HG03354 (cell line): ENCODE data around the gene KAZN.

ENCODE experiments used
- ATAC-seq: cut with Tn5 transposase; IDR thresholded peaks from one replicate; pipeline ENCODE4 v1.9.1; 2021; ENCODE audit warnings: mild to moderate bottlenecking; ENCODE audit not compliant: unreplicated experiment, poor library complexity, severe bottlenecking

Gene KAZN

GRCh38 chr1:15146971-15147376 lies 548.5 kb downstream of the KAZN start:
- no peak for ATAC-seq

DNA sequence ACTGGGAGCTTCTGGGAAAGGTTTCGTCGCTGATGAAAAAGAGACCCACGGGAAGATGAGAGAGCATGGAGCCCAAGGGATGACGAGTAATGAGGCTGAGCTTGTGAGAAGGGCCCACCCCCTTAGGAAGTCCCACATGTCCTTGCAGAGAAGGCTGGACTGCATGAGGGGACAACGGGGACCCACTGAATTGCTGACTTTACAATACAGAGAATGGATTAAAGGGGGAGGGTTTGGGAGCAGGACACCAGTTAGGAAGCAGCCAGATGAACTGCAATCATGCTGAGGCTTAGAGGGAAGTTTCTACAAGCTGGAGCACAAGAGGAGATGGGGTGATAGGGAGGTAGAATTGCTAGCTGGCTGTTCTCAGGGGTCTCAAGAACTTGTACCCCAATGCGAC lies 549.5 kb downstream of the KAZN start:
- ATAC-seq = no peak

- no peak for ATAC-seq
These were observed 550.0 kb downstream of the KAZN start for GRCh38 chr1:15148475-15148874.

DNA sequence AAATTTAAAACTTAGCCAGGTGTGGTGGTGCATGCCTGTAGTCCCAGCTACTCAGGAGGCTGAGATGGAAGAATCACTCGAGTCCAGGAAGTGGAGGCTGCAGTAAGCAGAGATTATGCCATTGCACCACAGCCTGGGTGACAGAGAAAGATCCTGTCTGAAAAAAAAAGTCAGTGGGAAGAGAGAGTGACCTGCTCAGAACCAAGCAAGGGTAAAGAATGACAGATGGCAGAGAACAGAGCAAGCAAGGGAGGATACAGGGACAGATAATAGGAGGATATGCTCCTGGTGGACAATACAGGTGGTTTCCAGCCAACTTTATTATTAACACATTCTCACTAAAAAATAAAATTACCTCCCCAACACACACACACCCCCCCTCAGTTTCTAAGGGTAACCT lies 550.5 kb downstream of the KAZN start:
- no peak for ATAC-seq

DNA sequence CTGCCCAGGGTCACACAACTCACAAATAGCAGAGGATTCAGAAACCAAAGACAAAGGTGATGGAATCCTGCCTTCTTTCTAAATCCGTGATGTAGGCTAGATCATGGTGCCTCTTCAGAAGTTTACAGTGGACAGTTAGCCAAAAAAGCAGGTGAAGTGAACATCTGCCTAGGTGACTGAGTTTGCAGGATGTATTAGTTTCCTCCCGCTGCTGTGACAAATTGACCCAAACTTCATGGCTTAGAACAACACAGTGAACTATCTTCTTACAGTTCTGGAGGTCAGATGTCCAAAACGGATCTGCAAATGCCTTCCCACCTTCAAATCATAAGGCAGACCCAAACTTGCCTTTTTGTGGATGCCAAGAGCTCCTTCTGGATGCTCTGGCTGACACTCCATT lies 551.9 kb downstream of the KAZN start:
- ATAC-seq = no peak

DNA sequence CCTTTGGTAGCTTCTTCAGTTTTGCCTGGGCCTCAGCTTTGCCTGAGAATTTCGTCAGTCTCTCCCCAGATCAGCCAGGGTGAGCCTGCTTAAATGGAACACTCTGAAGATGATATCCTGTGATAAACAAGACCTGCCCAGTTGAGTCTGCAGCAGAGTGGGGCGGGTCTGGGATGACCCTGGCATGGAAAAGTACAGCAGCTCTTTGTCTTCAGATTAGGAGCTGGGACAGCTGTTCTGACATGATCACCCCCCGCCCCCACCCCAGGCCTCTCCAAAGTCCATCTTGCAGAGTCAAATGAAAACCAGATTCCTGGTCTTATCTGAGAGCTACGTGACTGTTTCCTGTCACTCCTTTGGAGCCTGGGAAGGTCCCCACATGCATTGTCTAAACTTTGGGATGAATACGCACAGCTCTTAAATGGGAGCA lies 552.9 kb downstream of the KAZN start:
- no peak for ATAC-seq

- ATAC-seq = no peak
These were observed 553.4 kb downstream of the KAZN start for GRCh38 chr1:15151871-15152270.

- no peak for ATAC-seq
These were observed 554.1 kb downstream of the KAZN start for GRCh38 chr1:15152318-15153183.

DNA sequence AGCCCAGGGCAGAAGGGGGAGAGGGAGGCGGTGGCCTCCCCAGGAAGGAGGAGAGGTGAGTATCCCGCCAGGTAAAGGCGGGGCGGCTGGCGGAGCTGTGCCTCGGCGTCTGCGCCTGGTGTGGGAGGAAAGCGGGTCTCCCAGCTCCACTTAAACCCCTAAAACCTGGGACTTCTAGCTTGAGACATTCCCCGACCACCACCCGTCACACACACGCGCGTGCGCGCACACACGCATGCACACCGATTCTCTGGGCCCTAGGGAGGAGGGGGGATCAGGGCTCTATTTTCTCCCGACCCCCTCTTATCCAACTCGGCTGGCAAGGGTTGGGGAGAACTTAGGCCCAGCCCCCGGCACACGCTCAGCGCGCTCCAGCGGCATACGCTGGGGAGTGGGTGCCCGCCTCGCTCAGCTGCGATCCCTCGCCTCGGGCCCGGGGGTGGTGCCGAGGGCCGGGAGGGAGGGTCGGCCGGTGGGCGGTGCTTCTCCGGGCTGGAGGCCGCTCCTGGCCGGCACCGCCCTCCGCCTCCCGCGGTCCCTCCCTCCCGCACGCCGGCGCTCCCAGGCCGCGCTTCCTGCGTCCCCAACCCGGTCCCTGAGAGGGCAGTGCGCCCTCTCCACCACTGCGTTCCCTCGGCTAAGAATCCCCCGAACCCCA lies 554.8 kb downstream of the KAZN start, which contains the start of gene TMEM51:
Gene TMEM51, plus strand, starts transcription at position 564 of the 658 bp plus-strand sequence. CDS start 61,341 bp downstream, outside the sequence.
- no peak for ATAC-seq

- ATAC-seq = no peak
These were observed 555.5 kb downstream of the KAZN start for GRCh38 chr1:15153842-15154479.

DNA sequence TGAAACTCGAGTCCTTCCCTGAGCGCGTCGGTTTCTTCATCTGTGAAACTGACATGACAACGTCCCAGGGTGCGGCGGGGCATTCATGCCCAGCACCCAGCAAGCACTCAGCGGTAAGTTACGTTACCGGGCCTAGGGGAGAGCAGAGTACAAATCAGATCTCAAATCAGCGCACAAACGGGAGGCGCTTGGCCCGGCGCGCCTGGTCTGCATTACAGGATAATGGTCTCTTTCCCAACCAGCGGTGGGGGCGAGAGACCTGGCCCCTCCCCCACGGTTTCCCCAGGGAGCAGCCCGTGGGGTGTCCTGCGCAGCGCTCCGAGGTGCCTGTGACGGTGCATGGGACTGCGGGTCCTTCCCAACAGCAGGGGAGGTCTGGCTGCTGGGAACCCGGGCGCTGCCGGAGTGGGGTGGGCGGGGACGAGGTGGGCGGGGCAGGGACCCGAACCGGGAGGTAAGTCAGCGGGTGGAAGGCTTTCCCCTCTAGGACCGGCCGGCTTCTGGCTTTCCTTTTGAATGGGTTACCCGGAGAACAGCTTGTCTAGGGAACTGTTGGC lies 556.1 kb downstream of the KAZN start:
- ATAC-seq = no peak

GRCh38 chr1:15155191-15155590 lies 556.7 kb downstream of the KAZN start:
- no peak for ATAC-seq

GRCh38 chr1:15155888-15156741 lies 557.6 kb downstream of the KAZN start:
- ATAC-seq = no peak

DNA sequence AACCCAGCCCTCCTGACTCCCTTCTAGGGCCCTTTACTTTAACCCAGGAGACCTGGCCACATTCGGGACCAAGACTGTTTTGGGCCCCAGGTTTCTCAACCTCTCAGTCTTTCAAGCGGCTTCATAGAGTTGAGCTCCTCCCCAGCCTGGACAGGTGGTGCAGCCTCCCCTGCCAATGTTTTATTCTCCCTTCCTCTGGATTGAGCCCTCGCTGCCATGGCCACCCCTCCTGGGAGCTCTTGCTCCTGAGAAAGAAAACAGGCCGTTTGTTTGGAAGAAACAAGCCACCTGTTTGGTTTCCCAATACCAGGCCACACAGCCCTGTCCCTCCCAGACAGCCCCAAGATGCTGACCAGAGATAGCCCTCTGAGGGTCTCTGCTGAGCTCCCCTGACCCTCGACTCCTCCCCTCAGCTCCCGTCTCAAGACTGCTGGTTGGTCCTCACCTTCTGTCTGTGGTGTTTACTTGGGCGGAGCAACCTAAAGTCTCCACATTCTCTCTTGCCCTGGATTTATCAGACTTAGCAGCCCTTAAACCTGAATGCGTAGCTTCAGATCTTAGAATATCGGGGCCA lies 558.4 kb downstream of the KAZN start:
- no peak for ATAC-seq

- ATAC-seq = no peak
These were observed 559.3 kb downstream of the KAZN start for GRCh38 chr1:15157524-15158399.

GRCh38 chr1:15158506-15159165 lies 560.2 kb downstream of the KAZN start:
- no peak for ATAC-seq

DNA sequence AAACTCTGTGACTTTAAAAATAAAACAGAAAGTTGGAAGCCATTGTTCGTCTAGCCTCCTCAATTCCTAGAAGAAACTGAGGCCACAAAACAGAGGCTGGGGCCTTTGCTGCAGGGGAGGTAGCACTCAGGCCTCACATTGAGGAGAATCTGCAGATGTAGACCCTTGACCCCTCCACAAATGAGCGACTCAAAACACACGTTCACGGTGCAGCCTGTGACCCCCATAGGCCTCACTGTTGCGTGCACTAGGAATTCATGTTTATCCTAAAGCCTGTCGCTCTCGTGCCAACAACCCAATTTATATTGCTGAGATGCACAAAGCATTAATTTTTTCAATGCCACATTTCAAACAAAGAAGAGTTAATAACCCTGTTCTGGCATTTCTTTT lies 560.7 kb downstream of the KAZN start:
- no peak for ATAC-seq

DNA sequence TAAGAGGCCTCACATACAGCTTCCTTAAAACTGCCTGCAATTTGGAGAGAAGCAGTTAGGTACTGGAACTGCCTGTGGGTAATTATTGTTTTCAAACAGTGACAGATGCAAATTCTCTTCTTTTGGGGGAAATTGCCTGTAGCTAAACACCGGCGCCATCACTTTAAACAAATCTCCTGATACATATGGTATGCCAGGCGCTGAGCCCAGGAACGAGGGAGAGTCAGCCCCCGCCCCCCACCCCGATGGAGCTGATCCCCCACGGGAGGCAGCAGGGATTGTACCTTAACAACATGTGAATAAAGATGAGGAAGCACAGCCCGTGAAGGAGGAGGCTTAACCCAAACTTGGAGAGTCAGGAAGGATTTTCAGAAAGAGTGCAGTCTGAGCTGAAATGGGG lies 562.1 kb downstream of the KAZN start:
- ATAC-seq = no peak
